Spleen (tissue), 7 donors: ENCODE measurements around the gene BIN2.

Experiments used
- POLR2A ChIP-seq, 3 donors: fragments of 450-650 bp; IDR thresholded peaks; one replicate each; pipeline ENCODE4 v1.5.1; 2017; ENCODE audit warnings: antibody characterized with exemption in 3 of 3, mild to moderate bottlenecking in 1 of 3
- POLR2AphosphoS5 ChIP-seq, 3 donors: sonication (generic); formaldehyde crosslinking; IDR thresholded peaks; one replicate each; pipeline ENCODE4 v1.5.1; 2017; ENCODE audit warnings: antibody characterized with exemption in 3 of 3
- TF ChIP-seq, protein P1 (sequence below), 11 experiments: fragments of 200-600 bp in 7 of 11; fragments of 450-650 bp in 4 of 11; sonication (generic) in 4 of 11; IDR thresholded peaks in 8 of 11; conservative IDR thresholded peaks in 3 of 11; 1 replicate in 7 of 11; 2 replicates in 4 of 11; pipeline versions ENCODE4 v1.4.0 to v1.8.0; 2016 to 2021; ENCODE audit warnings: antibody characterized with exemption in 11 of 11, inconsistent platforms in 4 of 11, mild to moderate bottlenecking in 1 of 11
- donor health status: DM: no; HTN: no; CAD: no; lungs with moderate emphysema.
- donor health status: DM: no; HTN: no; CAD: no.
- donor health status: DM: no; HTN: no; CAD: no.

DNA sequence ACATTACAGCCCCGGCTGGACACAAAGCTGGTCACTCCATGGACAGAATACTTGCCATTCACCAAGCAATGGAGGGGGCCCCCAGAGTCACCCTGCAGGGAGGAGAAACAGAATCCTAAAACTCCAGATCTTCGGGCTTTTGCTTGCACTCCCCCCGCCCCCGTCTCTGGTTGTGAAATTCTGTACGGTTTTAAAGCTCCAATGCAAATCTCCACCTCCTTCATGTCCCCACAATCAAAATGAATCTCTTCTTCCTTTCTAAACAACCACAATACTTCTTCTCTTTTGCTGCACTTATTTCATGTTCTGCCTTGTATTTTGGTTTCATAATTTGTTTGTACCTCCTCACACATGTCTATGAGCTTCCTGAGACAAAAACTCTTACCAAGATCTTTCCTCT lies 5.8 kb upstream of the BIN2 start:
- TF ChIP-seq, protein P1, sequence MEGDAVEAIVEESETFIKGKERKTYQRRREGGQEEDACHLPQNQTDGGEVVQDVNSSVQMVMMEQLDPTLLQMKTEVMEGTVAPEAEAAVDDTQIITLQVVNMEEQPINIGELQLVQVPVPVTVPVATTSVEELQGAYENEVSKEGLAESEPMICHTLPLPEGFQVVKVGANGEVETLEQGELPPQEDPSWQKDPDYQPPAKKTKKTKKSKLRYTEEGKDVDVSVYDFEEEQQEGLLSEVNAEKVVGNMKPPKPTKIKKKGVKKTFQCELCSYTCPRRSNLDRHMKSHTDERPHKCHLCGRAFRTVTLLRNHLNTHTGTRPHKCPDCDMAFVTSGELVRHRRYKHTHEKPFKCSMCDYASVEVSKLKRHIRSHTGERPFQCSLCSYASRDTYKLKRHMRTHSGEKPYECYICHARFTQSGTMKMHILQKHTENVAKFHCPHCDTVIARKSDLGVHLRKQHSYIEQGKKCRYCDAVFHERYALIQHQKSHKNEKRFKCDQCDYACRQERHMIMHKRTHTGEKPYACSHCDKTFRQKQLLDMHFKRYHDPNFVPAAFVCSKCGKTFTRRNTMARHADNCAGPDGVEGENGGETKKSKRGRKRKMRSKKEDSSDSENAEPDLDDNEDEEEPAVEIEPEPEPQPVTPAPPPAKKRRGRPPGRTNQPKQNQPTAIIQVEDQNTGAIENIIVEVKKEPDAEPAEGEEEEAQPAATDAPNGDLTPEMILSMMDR (IDR thresholded peaks at IDR 0.05 in 8 of 11, conservative IDR thresholded peaks at IDR 0.05 in 3 of 11): no peak
- TF ChIP-seq POLR2AphosphoS5 (IDR thresholded peaks at IDR 0.05) (no peak), POLR2A (IDR thresholded peaks at IDR 0.05) (no peak)
